ENCODE data around the gene SDHB. TPM values are rescaled to one million over a fixed set of nuclear protein-coding genes. Genes with fewer than 3 reads are reported as not detected.

The SDHB gene
- total RNA-seq, 4 donors from 2014 or later = 53.0 to 152 (median 74.7) TPM

GRCh38 chr1:17028662-17029188 is 25.1 kb downstream of the SDHB start:
- intact Hi-C loops (cut with DNase I; ENCODE audit: low total_unique reads) = no loop called here
- no peaks in the 10 kb centered on the region for H3K36me3 ChIP-seq

DNA sequence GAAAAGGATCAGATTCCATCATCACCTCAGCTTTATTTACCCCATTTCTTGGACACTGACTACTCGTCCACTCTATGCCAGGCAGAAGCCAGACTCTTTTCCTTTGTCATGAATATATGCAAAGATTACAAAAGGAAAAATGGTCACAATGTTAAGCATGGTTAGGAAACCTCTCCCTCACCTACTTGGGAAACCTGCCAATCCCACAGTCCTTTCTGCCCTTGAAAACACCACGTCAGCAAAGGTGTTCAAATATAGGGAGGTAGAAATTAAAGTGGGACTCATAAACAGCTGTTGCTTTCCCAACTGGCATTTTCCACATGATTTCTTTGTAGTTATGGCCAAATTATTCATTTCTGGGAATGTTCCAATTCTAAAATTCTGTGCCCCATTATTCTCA is 25.9 kb downstream of the SDHB start:
- Histone ChIP-seq H3K4me1 (no peaks in the 10 kb centered on the region), H3K9me3 (no peaks in the 10 kb centered on the region), H3K36me3 (no peaks in the 10 kb centered on the region), H3K27ac (no peak overlapping the region), H3K4me3 (no peak overlapping the region), H3K27me3 (no peaks in the 10 kb centered on the region)
- no peak for TF ChIP-seq CTCF (IDR thresholded peaks at IDR 0.05)
- no peak for TF ChIP-seq POLR2A (IDR thresholded peaks at IDR 0.05)
- DNase-seq = no peak
- intact Hi-C loops (cut with DNase I; ENCODE audit: low total_unique reads) = no loop called here

More at GRCh38 chr1:17028662-17029188, 25.1 kb downstream of the SDHB start:
- H3K4me1 ChIP-seq = no peaks in the 10 kb centered on the region
- no peaks in the 10 kb centered on the region for H3K27me3 ChIP-seq
- no peak overlapping the region for H3K27ac ChIP-seq
- no peaks in the 10 kb centered on the region for H3K9me3 ChIP-seq
- DNase-seq = no peak
- TF ChIP-seq POLR2A (IDR thresholded peaks at IDR 0.05) (no peak), CTCF (IDR thresholded peaks at IDR 0.05) (no peak)
- H3K4me3 ChIP-seq = no peak overlapping the region

GRCh38 chr1:17027403-17027802 is 26.4 kb downstream of the SDHB start:
- no peak for DNase-seq
- H3K36me3 ChIP-seq = no peaks in the 10 kb centered on the region
- H3K4me3 ChIP-seq = no peak overlapping the region
- H3K9me3 ChIP-seq = no peaks in the 10 kb centered on the region
- no peak for TF ChIP-seq POLR2A (IDR thresholded peaks at IDR 0.05)
- TF ChIP-seq CTCF (IDR thresholded peaks at IDR 0.05) = no peak
- H3K27me3 ChIP-seq = no peaks in the 10 kb centered on the region
- no peaks in the 10 kb centered on the region for H3K4me1 ChIP-seq
- H3K27ac ChIP-seq = no peak overlapping the region
- intact Hi-C loops (cut with DNase I; ENCODE audit: low total_unique reads) = no loop called here

DNA sequence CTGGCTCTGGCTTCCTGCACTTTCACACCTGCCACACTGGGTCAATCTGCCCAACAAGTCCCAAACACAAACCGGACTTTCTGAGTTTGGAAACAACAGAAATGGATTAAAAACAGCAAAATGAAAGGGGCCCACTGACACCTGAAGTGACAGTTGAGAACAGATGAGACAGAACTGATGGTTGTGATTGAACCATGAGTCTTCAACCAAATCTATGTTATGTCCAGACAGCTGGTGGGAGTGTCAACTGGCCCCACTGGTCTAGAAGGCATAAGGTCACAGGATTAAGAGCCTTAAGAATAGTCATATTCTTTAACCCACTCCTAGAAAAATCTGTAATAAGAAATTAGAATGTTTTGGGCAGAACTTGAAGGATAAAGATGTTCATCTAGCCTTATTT is 29.1 kb downstream of the SDHB start:
- H3K27ac ChIP-seq = no peak overlapping the region
- H3K9me3 ChIP-seq = no peaks in the 10 kb centered on the region
- no peak for DNase-seq
- H3K4me1 ChIP-seq = no peaks in the 10 kb centered on the region
- intact Hi-C loops (cut with DNase I; ENCODE audit: low total_unique reads) = no loop called here
- TF ChIP-seq CTCF (IDR thresholded peaks at IDR 0.05) (no peak), POLR2A (IDR thresholded peaks at IDR 0.05) (no peak)
- H3K27me3 ChIP-seq = no peaks in the 10 kb centered on the region
- no peak overlapping the region for H3K4me3 ChIP-seq
- H3K36me3 ChIP-seq = no peaks in the 10 kb centered on the region

DNA sequence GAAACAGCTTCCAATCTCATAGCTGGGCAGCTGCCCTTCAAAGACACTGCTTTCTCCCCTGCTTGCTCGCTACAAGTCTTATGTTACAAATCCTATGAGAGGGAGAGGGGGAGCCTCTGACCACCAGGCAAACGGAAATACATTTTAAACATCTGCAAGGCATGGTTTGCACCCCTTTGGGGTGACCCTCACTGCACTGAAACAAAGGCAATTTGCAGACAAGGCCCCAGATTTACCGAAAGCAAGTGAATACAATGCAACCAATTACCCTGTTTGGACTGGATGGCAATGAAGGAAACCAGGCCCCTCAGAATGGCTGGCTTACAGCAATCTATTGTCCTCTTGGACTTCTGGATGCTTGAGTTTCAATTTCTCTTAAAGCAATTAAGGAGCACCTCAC is 30.3 kb downstream of the SDHB start:
- TF ChIP-seq CTCF (IDR thresholded peaks at IDR 0.05) (no peak), POLR2A (IDR thresholded peaks at IDR 0.05) (no peak)
- no peaks in the 10 kb centered on the region for H3K9me3 ChIP-seq
- H3K27me3 ChIP-seq = no peaks in the 10 kb centered on the region
- DNase-seq = no peak
- no peak overlapping the region for H3K4me3 ChIP-seq
- no peaks in the 10 kb centered on the region for H3K4me1 ChIP-seq
- H3K36me3 ChIP-seq = no peaks in the 10 kb centered on the region
- intact Hi-C loops (cut with DNase I; ENCODE audit: low total_unique reads) = no loop called here
- H3K27ac ChIP-seq = no peak overlapping the region

Data from uterus (tissue), 4 donors.